Mesenchymal stem cell (in vitro differentiated cells and primary cell): Measurements from ENCODE around the gene ADAMTSL1.
A peak's percentile ranks its signal among the peaks of the same experiment; 100 is the strongest.

Experiments used
- DNase-seq: peaks from one replicate; pipeline ENCODE4 v3.0.0-alpha.2; 2013
- H2AFZ ChIP-seq: one replicate; pipeline ENCODE4 v1.6.1; 2013; ENCODE audit warnings: low read depth, mild to moderate bottlenecking, control low read depth, inconsistent platforms, low read length, moderate library complexity
- H2AK5ac ChIP-seq: 2 replicates; pipeline ENCODE4 v1.6.1; 2013; ENCODE audit warnings: low read length, moderate library complexity, mild to moderate bottlenecking, inconsistent platforms; ENCODE audit not compliant: severe bottlenecking
- H2BK120ac ChIP-seq: one replicate; pipeline ENCODE4 v1.6.1; 2013; ENCODE audit warnings: low read depth, mild to moderate bottlenecking, inconsistent platforms, low read length, moderate library complexity
- H2BK12ac ChIP-seq, 2 experiments: one replicate each; pipeline ENCODE4 v1.6.1; 2013; ENCODE audit warnings: inconsistent platforms in 2 of 2, low read length in 2 of 2, mild to moderate bottlenecking in 2 of 2, moderate library complexity in 2 of 2, control low read depth in 1 of 2
- H2BK15ac ChIP-seq: one replicate; pipeline ENCODE4 v1.6.1; 2013; ENCODE audit warnings: mild to moderate bottlenecking, low read depth, inconsistent platforms; ENCODE audit not compliant: poor library complexity, severe bottlenecking
- H2BK5ac ChIP-seq: 2 replicates; pipeline ENCODE4 v1.6.1; 2013; ENCODE audit warnings: low read depth, mild to moderate bottlenecking, low read length, control low read depth, inconsistent platforms; ENCODE audit not compliant: poor library complexity, severe bottlenecking
- H3K14ac ChIP-seq, 2 experiments: one replicate each; pipeline ENCODE4 v1.6.1; 2013; ENCODE audit warnings: inconsistent platforms in 2 of 2, low read length in 2 of 2, control low read depth in 1 of 2, mild to moderate bottlenecking in 1 of 2, moderate library complexity in 1 of 2
- H3K18ac ChIP-seq, 2 experiments: one replicate each; pipeline ENCODE4 v1.6.1; 2013; ENCODE audit warnings: inconsistent platforms in 2 of 2, low read length in 2 of 2, control low read depth in 1 of 2, low read depth in 1 of 2, mild to moderate bottlenecking in 1 of 2
- H3K23ac ChIP-seq, 2 experiments: one replicate each; pipeline ENCODE4 v1.6.1; 2013; ENCODE audit warnings: inconsistent platforms in 2 of 2, low read length in 2 of 2, mild to moderate bottlenecking in 2 of 2, moderate library complexity in 2 of 2, control low read depth in 1 of 2
- H3K27ac ChIP-seq: 2 replicates; pipeline ENCODE4 v1.5.1; 2013; ENCODE audit warnings: mild to moderate bottlenecking, moderate library complexity, low read length, control low read depth, inconsistent platforms; ENCODE audit not compliant: poor library complexity, severe bottlenecking
- H3K27me3 ChIP-seq, 2 experiments: 2 replicates each; pipeline versions ENCODE4 v1.6.1 to v1.7.0; 2013; ENCODE audit warnings: low read length in 2 of 2, mild to moderate bottlenecking in 2 of 2, moderate library complexity in 2 of 2, control low read depth in 1 of 2, inconsistent platforms in 1 of 2; ENCODE audit not compliant: control insufficient read depth in 1 of 2, insufficient read depth in 1 of 2
- H3K36me3 ChIP-seq, 2 experiments: 2 replicates each; pipeline versions ENCODE4 v1.6.1 to v1.7.0; 2013; ENCODE audit warnings: low read length in 2 of 2, control low read depth in 1 of 2, inconsistent platforms in 1 of 2, low read depth in 1 of 2, mild to moderate bottlenecking in 1 of 2; ENCODE audit not compliant: insufficient read depth in 2 of 2, control insufficient read depth in 1 of 2
- H3K4ac ChIP-seq, 2 experiments: one replicate each; pipeline ENCODE4 v1.6.1; 2013; ENCODE audit warnings: inconsistent platforms in 2 of 2, low read length in 2 of 2, mild to moderate bottlenecking in 2 of 2, moderate library complexity in 2 of 2, control low read depth in 1 of 2, low read depth in 1 of 2
- H3K4me1 ChIP-seq: 2 replicates; pipeline ENCODE4 v1.6.1; 2013; ENCODE audit warnings: low read depth, low read length, control low read depth; ENCODE audit not compliant: control insufficient read depth, insufficient read depth
- H3K4me2 ChIP-seq: 2 replicates; pipeline ENCODE4 v1.6.1; 2013; ENCODE audit warnings: low read length, mild to moderate bottlenecking, inconsistent platforms; ENCODE audit not compliant: poor library complexity, severe bottlenecking
- H3K4me3 ChIP-seq, 2 experiments: 2 replicates each; pipeline versions ENCODE4 v1.5.1 to v1.7.0; 2013; ENCODE audit warnings: low read length in 2 of 2, mild to moderate bottlenecking in 2 of 2, control low read depth in 1 of 2, low read depth in 1 of 2; ENCODE audit not compliant: insufficient read depth in 1 of 2
- H3K79me1 ChIP-seq: replicated peaks from 2 replicates; pipeline ENCODE4 v1.6.1; 2013; ENCODE audit warnings: mild to moderate bottlenecking, control low read depth, low read length, inconsistent platforms; ENCODE audit not compliant: poor library complexity, severe bottlenecking
- H3K9ac ChIP-seq: 2 replicates; pipeline ENCODE4 v1.7.0; 2013; ENCODE audit warnings: mild to moderate bottlenecking, low read length, moderate library complexity
- H3K9me3 ChIP-seq: 2 replicates; pipeline ENCODE4 v1.7.0; 2013; ENCODE audit warnings: mild to moderate bottlenecking, low read length; ENCODE audit not compliant: control insufficient read depth
- H4K8ac ChIP-seq: one replicate; pipeline ENCODE4 v1.6.1; 2013; ENCODE audit warnings: inconsistent platforms, mild to moderate bottlenecking, low read length, moderate library complexity
- H4K91ac ChIP-seq: one replicate; pipeline ENCODE4 v1.6.1; 2013; ENCODE audit warnings: mild to moderate bottlenecking, low read length, inconsistent platforms
- WGBS: methylation state at CpG from one replicate; pipeline ENCODE4 v1.1.7; 2013; ENCODE audit warnings: mixed read lengths; 5-methylcytosine and 5-hydroxymethylcytosine counted together

The ADAMTSL1 gene

GRCh38 chr9:18594837-18595236, 120.9 kb downstream of the ADAMTSL1 start:
- Histone ChIP-seq H3K4me1 (no peaks in the 10 kb centered on the region), H3K14ac (no peak overlapping the region), H3K4me3 (no peak overlapping the region), H3K36me3 (peaks cover 0 to 43% of the 10 kb centered on the region in 2 experiments), H3K4ac (no peak overlapping the region), H3K9me3 (peaks cover 22% of the 10 kb centered on the region), H3K9ac (no peak overlapping the region), H2AK5ac (no peak overlapping the region), H3K18ac (no peak overlapping the region), H2BK12ac (no peak overlapping the region), H2BK120ac (no peak overlapping the region), H2AFZ (no peak overlapping the region), H3K79me1 (peaks cover 6% of the 10 kb centered on the region), H4K91ac (no peak overlapping the region), H3K23ac (no peak overlapping the region), H2BK15ac (no peak overlapping the region), H3K27ac (no peak overlapping the region), H4K8ac (no peak overlapping the region), H3K4me2 (no peak overlapping the region), H3K27me3 (no peaks in the 10 kb centered on the region), H2BK5ac (no peak overlapping the region)
- DNase-seq, result no peak

- Histone ChIP-seq H4K91ac (no peak overlapping the region), H2BK15ac (no peak overlapping the region), H3K9me3 (peaks cover 15% of the 10 kb centered on the region), H3K18ac (peak overlapping the region in 1 of 2 experiments; percentile 2), H2BK5ac (no peak overlapping the region), H4K8ac (no peak overlapping the region), H3K4ac (no peak overlapping the region), H3K23ac (no peak overlapping the region), H3K14ac (peak overlapping the region in 1 of 2 experiments; percentile 55), H3K27ac (no peak overlapping the region), H2BK12ac (no peak overlapping the region), H3K4me1 (no peaks in the 10 kb centered on the region), H2AK5ac (no peak overlapping the region), H3K79me1 (peaks cover 7% of the 10 kb centered on the region), H2AFZ (no peak overlapping the region), H3K9ac (no peak overlapping the region), H3K4me2 (no peak overlapping the region), H3K27me3 (no peaks in the 10 kb centered on the region), H2BK120ac (no peak overlapping the region), H3K36me3 (peaks cover 0 to 38% of the 10 kb centered on the region in 2 experiments), H3K4me3 (no peak overlapping the region)
- no peak for DNase-seq
- WGBS, result 90% methylated on average over 3 of the region's 3 CpGs
Observed at GRCh38 chr9:18595597-18595996, 121.6 kb downstream of the ADAMTSL1 start.

GRCh38 chr9:18596920-18597319, 123.0 kb downstream of the ADAMTSL1 start:
- no peak overlapping the region for H2BK120ac ChIP-seq
- H4K8ac ChIP-seq, result no peak overlapping the region
- H3K27ac ChIP-seq, result no peak overlapping the region
- H3K4me1 ChIP-seq, result peaks cover 1% of the 10 kb centered on the region
- H2BK15ac ChIP-seq, result no peak overlapping the region
- H3K14ac ChIP-seq, result no peak overlapping the region
- peak overlapping the region; percentile 51 for H3K9ac ChIP-seq
- no peak overlapping the region for H2AFZ ChIP-seq
- no peak overlapping the region for H4K91ac ChIP-seq
- H3K4ac ChIP-seq, result no peak overlapping the region
- peaks cover 3% of the 10 kb centered on the region for H3K9me3 ChIP-seq
- H3K79me1 ChIP-seq, result peaks cover 7% of the 10 kb centered on the region
- no peaks in the 10 kb centered on the region for H3K27me3 ChIP-seq
- H3K36me3 ChIP-seq, result peaks cover 0 to 25% of the 10 kb centered on the region in 2 experiments
- H2BK12ac ChIP-seq, result no peak overlapping the region
- DNase-seq, result peak; percentile 44
- H3K4me3 ChIP-seq, result no peak overlapping the region
- no peak overlapping the region for H2BK5ac ChIP-seq
- WGBS, result no CpG with 5 or more reads among the region's 1 CpG
- no peak overlapping the region for H3K4me2 ChIP-seq
- H2AK5ac ChIP-seq, result no peak overlapping the region
- no peak overlapping the region for H3K18ac ChIP-seq
- H3K23ac ChIP-seq, result no peak overlapping the region

GRCh38 chr9:18598969-18599368, 125.0 kb downstream of the ADAMTSL1 start:
- H3K4me3 ChIP-seq, result no peak overlapping the region
- no peak overlapping the region for H3K4me2 ChIP-seq
- H3K14ac ChIP-seq, result no peak overlapping the region
- H2BK12ac ChIP-seq, result no peak overlapping the region
- H2AK5ac ChIP-seq, result no peak overlapping the region
- no peak overlapping the region for H4K8ac ChIP-seq
- peaks cover 1% of the 10 kb centered on the region for H3K4me1 ChIP-seq
- no peak overlapping the region for H3K27ac ChIP-seq
- no peak overlapping the region for H2BK15ac ChIP-seq
- H2AFZ ChIP-seq, result no peak overlapping the region
- no peaks in the 10 kb centered on the region for H3K9me3 ChIP-seq
- H3K4ac ChIP-seq, result no peak overlapping the region
- no peaks in the 10 kb centered on the region for H3K27me3 ChIP-seq
- no peak overlapping the region for H3K18ac ChIP-seq
- H4K91ac ChIP-seq, result no peak overlapping the region
- no peak overlapping the region for H3K9ac ChIP-seq
- H3K23ac ChIP-seq, result no peak overlapping the region
- no peak overlapping the region for H2BK120ac ChIP-seq
- no peak for DNase-seq
- H3K79me1 ChIP-seq, result peaks cover 10% of the 10 kb centered on the region
- no peak overlapping the region for H2BK5ac ChIP-seq
- H3K36me3 ChIP-seq, result peaks cover 0 to 32% of the 10 kb centered on the region in 2 experiments
- 85% methylated on average over 1 of the region's 1 CpG for WGBS
